GM23338 (cell line): ENCODE results near the gene GAGE1. TPM values are rescaled to one million over a fixed set of nuclear protein-coding genes. Genes with fewer than 3 reads are reported as not detected.
"Not testable (repeated sequence)": the region's sequence is repeated elsewhere in the genome, so short reads cannot be mapped to it uniquely, and the experiment has no call there.

Experiments used
- ATAC-seq: fragments of 200-7000 bp; cut with Tn5 transposase; 3 replicates; pipeline ENCODE4 v1.9.1; 2020
- DNase-seq: peaks from one replicate; pipeline ENCODE4 v3.0.0-alpha.2; 2015; ENCODE audit warnings: low spot score
- H2AFZ ChIP-seq: fragments of 200-600 bp; sonication (generic); 2 replicates; pipeline ENCODE4 v1.8.0; 2016; ENCODE audit warnings: antibody characterized with exemption, mild to moderate bottlenecking, moderate library complexity
- H3F3A ChIP-seq: fragments of 200-600 bp; sonication (generic); replicated peaks from 2 replicates; pipeline ENCODE4 v1.8.0; 2017; ENCODE audit warnings: antibody characterized with exemption, mixed run types, low read depth
- H3K27ac ChIP-seq: fragments of 200-600 bp; sonication (generic); 2 replicates; pipeline ENCODE4 v1.6.1; 2016; ENCODE audit warnings: low read depth
- H3K27me3 ChIP-seq: fragments of 200-600 bp; sonication (generic); 2 replicates; pipeline ENCODE4 v1.8.0; 2016; ENCODE audit warnings: mild to moderate bottlenecking, mixed run types, moderate library complexity; ENCODE audit not compliant: insufficient read depth
- H3K36me3 ChIP-seq: fragments of 200-600 bp; sonication (generic); 2 replicates; pipeline ENCODE4 v1.8.0; 2016; ENCODE audit warnings: mild to moderate bottlenecking; ENCODE audit not compliant: insufficient read depth
- H3K4me1 ChIP-seq: fragments of 200-600 bp; sonication (generic); 2 replicates; pipeline ENCODE4 v1.8.0; 2016; ENCODE audit warnings: mild to moderate bottlenecking, moderate library complexity; ENCODE audit not compliant: insufficient read depth
- H3K4me2 ChIP-seq: fragments of 200-600 bp; sonication (generic); 2 replicates; pipeline ENCODE4 v1.7.1; 2017; ENCODE audit warnings: mixed run types
- H3K4me3 ChIP-seq: fragments of 200-600 bp; sonication (generic); 2 replicates; pipeline ENCODE4 v1.6.1; 2016; ENCODE audit warnings: mixed run types
- H3K79me2 ChIP-seq: fragments of 200-600 bp; sonication (generic); replicated peaks from 2 replicates; pipeline ENCODE4 v1.8.0; 2017; ENCODE audit warnings: mild to moderate bottlenecking; ENCODE audit not compliant: insufficient read depth
- H3K9me2 ChIP-seq: fragments of 200-600 bp; sonication (generic); 2 replicates; pipeline ENCODE4 v1.8.0; 2017; ENCODE audit not compliant: insufficient read depth
- H4K20me1 ChIP-seq: fragments of 200-600 bp; sonication (generic); replicated peaks from 2 replicates; pipeline ENCODE4 v1.8.0; 2017; ENCODE audit warnings: mild to moderate bottlenecking; ENCODE audit not compliant: insufficient read depth
- H3K27ac Mint-ChIP-seq: 2 replicates; pipeline ENCODE4 v1.8.0; 2020; ENCODE audit warnings: inconsistent platforms, mild to moderate bottlenecking, moderate library complexity, mixed read lengths
- H3K27me3 Mint-ChIP-seq: 3 replicates; pipeline ENCODE4 v1.8.0; 2022; ENCODE audit warnings: low read depth, mild to moderate bottlenecking, moderate library complexity, mixed read lengths, inconsistent platforms; ENCODE audit not compliant: insufficient read depth, poor library complexity
- H3K36me3 Mint-ChIP-seq: 3 replicates; pipeline ENCODE4 v1.8.0; 2021; ENCODE audit warnings: low read depth, mild to moderate bottlenecking, inconsistent platforms, moderate library complexity, mixed read lengths
- H3K4me1 Mint-ChIP-seq: 3 replicates; pipeline ENCODE4 v1.8.0; 2020; ENCODE audit warnings: mild to moderate bottlenecking, inconsistent platforms, mixed read lengths
- H3K4me3 Mint-ChIP-seq: 3 replicates; pipeline ENCODE4 v1.8.0; 2021; ENCODE audit warnings: moderate library complexity, mild to moderate bottlenecking, inconsistent platforms, mixed read lengths
- H3K9me3 Mint-ChIP-seq: 3 replicates; pipeline ENCODE4 v1.8.0; 2020; ENCODE audit warnings: moderate library complexity, mild to moderate bottlenecking, inconsistent platforms, mixed read lengths
- CREB1 ChIP-seq: fragments of 250-450 bp; sonication (Bioruptor Pico); IDR thresholded peaks from 2 replicates; pipeline ENCODE4 v1.5.0; 2020; ENCODE audit warnings: low read depth, mild to moderate bottlenecking, moderate library complexity
- EZH2 ChIP-seq: fragments of 200-600 bp; sonication (generic); IDR thresholded peaks from one replicate; pipeline ENCODE4 v1.8.0; 2017; ENCODE audit warnings: antibody characterized with exemption, mild to moderate bottlenecking, low read depth; ENCODE audit not compliant: unreplicated experiment
- EZH2phosphoT487 ChIP-seq: fragments of 200-600 bp; sonication (generic); IDR thresholded peaks from one replicate; pipeline ENCODE4 v1.8.1; 2018; ENCODE audit warnings: antibody characterized with exemption; ENCODE audit not compliant: unreplicated experiment
- JUNB ChIP-seq: IDR thresholded peaks from one replicate; pipeline ENCODE4 v1.6.1; 2016; ENCODE audit warnings: antibody characterized with exemption; ENCODE audit not compliant: unreplicated experiment
- NANOG ChIP-seq: IDR thresholded peaks from 2 replicates; pipeline ENCODE4 v1.6.1; 2016; ENCODE audit warnings: antibody characterized with exemption, borderline replicate concordance
- ZNF114 ChIP-seq: fragments of 250-450 bp; sonication (Bioruptor Pico); IDR thresholded peaks from 2 replicates; pipeline ENCODE4 v1.5.0; 2020; ENCODE audit warnings: mild to moderate bottlenecking, moderate library complexity
- ZNF331 ChIP-seq: fragments of 250-450 bp; sonication (Bioruptor Pico); IDR thresholded peaks from 2 replicates; pipeline ENCODE4 v1.5.0; 2020; ENCODE audit warnings: low read depth, mild to moderate bottlenecking, moderate library complexity
- polyA plus RNA-seq: library from polyadenylated mRNA; unstranded; fragments of >200 nt; fragmentation: Nextera tagmentation; extraction: Ambion mirVana; gene quantifications from 2 replicates; pipeline ENCODE4 v1.2.1, GENCODE V29; 2016
- total RNA-seq: library from RNA; depleted of rRNA; stranded (reverse); fragments of >200 nt; shearing (Covaris generic); gene quantifications from 2 replicates; pipeline ENCODE4 v1.2.3, GENCODE V29; 2014
- TF ChIP-seq, protein P1 (sequence below), 2 experiments: fragments of 200-600 bp in 1 of 2; sonication (generic) in 1 of 2; conservative IDR thresholded peaks; 2 replicates each; pipeline versions ENCODE4 v1.5.1 to v1.6.1; 2016 to 2017; ENCODE audit warnings: antibody characterized with exemption in 2 of 2, low read depth in 2 of 2, mild to moderate bottlenecking in 2 of 2, moderate library complexity in 1 of 2
- TF ChIP-seq, protein P2 (sequence below): IDR thresholded peaks from one replicate; pipeline ENCODE4 v1.6.1; 2018; ENCODE audit warnings: antibody characterized with exemption; ENCODE audit not compliant: unreplicated experiment

GAGE1 gene
- total and polyA plus RNA-seq, 2 experiments from 2014 or later: 0.68 TPM; not detected in 1

DNA sequence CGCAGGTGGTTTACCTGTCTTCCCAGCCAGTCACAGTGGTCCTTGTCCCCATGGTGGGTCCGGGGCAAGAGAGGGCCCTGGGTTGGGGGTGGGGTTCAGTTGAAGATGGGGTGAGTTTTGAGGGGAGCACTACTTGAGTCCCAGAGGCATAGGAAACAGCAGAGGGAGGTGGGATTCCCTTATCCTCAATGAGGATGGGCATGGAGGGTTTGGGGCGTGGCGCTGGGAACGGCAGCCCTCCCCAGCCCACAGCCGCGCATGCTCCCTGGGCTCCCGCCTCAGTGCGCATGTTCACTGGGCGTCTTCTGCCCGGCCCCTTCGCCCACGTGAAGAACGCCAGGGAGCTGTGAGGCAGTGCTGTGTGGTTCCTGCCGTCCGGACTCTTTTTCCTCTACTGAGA, 9.6 kb upstream of the GAGE1 start, which contains the start of gene GAGE2A:
TSS of gene GAGE2A (plus strand) at position 301 of the 400 bp plus-strand sequence. CDS start 1,155 bp downstream, outside the sequence.
- H3F3A ChIP-seq, H3K4me2 ChIP-seq, H3K27ac ChIP-seq, H3K79me2 ChIP-seq, H3K36me3 ChIP-seq, H3K4me3 ChIP-seq, H2AFZ ChIP-seq, DNase-seq, H3K27ac Mint-ChIP-seq, H3K36me3 Mint-ChIP-seq, H3K4me1 ChIP-seq, H3K4me1 Mint-ChIP-seq, H3K9me3 Mint-ChIP-seq, H3K4me3 Mint-ChIP-seq, H3K27me3 ChIP-seq, ATAC-seq, H3K27me3 Mint-ChIP-seq, H4K20me1 ChIP-seq, H3K9me2 ChIP-seq: not testable (repeated sequence)

DNA sequence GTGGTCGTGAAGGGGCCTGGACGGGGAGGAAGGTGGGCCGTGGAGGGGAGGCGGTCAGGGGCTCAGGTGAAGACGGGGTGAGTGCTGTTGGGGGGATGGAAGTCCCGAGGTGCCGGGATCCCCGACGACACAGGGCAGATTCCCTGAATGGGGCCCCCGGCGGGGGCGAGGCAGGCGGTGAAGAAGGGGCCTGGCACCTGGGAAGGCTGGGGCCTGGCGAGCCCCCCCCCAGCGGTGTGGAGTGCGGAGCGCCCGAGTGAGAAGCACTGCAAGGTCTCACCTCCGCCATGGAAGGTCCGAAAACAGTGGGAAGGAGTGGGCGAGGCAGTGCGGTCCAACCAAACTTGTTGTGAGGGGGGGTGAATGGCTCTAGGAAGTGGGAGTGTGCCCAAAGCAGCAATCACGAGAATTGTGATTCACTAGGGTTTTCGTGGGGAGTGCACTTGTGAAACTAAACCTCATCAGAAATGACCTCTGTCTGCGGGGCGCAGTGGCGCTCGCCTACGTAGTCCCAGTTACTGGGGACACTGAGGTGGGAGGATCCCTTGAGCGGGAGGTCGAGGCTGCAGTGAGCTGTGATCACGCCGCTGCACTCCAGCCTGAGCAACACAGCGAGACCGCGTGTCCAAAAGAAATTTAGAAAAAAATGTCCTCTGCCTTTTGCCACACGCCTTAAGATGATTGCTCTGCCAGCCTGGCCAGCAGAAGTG, 8.9 kb upstream of the GAGE1 start:
- H3K27me3 Mint-ChIP-seq, ATAC-seq, H3K27ac ChIP-seq, H3K79me2 ChIP-seq, H3K9me2 ChIP-seq, H3F3A ChIP-seq, H3K27ac Mint-ChIP-seq, H3K4me1 Mint-ChIP-seq, H3K4me3 ChIP-seq, H2AFZ ChIP-seq, DNase-seq, H3K4me3 Mint-ChIP-seq, H3K9me3 Mint-ChIP-seq, H3K4me1 ChIP-seq, H3K4me2 ChIP-seq, H3K36me3 Mint-ChIP-seq, H3K36me3 ChIP-seq, H4K20me1 ChIP-seq, H3K27me3 ChIP-seq: not testable (repeated sequence)

DNA sequence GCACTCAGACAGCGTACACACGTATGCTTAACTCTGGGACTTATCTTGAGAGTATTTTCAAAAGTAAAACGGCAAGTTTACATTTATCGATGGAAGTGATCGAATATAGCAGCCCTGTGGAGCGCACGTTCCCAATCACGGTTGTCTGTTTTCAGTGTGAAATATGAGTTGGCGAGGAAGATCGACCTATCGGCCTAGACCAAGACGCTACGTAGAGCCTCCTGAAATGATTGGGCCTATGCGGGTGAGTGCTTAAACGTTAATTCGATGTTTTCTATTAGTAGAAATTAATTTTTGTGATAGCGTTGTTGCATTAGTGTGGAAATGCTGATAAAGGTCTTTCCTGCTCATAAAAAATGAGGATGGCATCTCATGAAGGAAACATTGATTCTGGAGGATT, 8.3 kb upstream of the GAGE1 start:
- H3K9me3 Mint-ChIP-seq, H3K4me1 ChIP-seq, ATAC-seq, H3K36me3 ChIP-seq, H3K9me2 ChIP-seq, H3K27me3 ChIP-seq, H3K27ac ChIP-seq, H3K4me3 ChIP-seq, H3K27ac Mint-ChIP-seq, H3K27me3 Mint-ChIP-seq, H3K4me2 ChIP-seq, H3K36me3 Mint-ChIP-seq, H3K4me3 Mint-ChIP-seq, H3K4me1 Mint-ChIP-seq, H4K20me1 ChIP-seq, H3K79me2 ChIP-seq, H3F3A ChIP-seq, H2AFZ ChIP-seq, DNase-seq: not testable (repeated sequence)

DNA sequence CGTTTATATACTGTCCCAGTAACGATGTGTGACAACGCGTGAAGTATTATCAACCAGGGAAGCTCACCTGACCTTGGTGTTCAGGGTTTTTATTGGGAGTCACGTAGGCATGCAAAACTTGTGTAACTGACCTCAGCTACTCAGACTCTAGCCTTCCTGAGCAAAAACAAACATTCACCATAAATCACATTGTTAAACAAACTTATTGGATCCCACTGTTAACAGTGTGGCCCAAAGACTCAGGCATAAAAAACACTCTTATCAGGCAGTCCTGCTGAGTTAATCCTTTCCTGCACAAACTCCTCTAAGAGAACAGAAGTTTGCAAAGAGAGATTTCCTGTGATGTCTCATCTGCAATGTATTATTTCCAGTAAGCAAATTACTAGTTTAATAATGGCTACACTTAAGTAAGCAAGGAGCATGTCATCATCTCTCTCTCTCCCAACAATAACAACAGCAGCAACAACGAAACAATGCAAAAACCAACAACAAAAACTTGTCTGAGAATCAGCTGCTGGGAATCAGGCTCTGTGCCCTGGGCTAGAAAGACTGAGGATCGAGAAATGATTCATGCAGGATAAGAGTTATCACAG, 12.0 kb downstream of the GAGE1 start:
- Histone ChIP-seq H3K27ac (no peak overlapping the region), H2AFZ (no peak overlapping the region), H3K79me2 (no peaks in the 10 kb centered on the region), H4K20me1 (no peaks in the 10 kb centered on the region), H3K9me2 (no peaks in the 10 kb centered on the region), H3K4me2 (no peak overlapping the region), H3K4me1 (no peaks in the 10 kb centered on the region), H3F3A (no peaks in the 10 kb centered on the region), H3K36me3 (no peaks in the 10 kb centered on the region), H3K27me3 (no peaks in the 10 kb centered on the region), H3K4me3 (no peak overlapping the region)
- H3K4me1 Mint-ChIP-seq: no peaks in the 10 kb centered on the region
- no peak overlapping the region for H3K4me3 Mint-ChIP-seq
- DNase-seq (no peak), ATAC-seq (no peak)
- no peak overlapping the region for H3K27ac Mint-ChIP-seq
- peaks cover 4% of the 10 kb centered on the region; the same call in 1 of the 3 replicates for H3K9me3 Mint-ChIP-seq
- no peaks in the 10 kb centered on the region for H3K36me3 Mint-ChIP-seq
- H3K27me3 Mint-ChIP-seq: no peaks in the 10 kb centered on the region
- TF ChIP-seq JUNB (no peak), NANOG (no peak), ZNF331 (no peak), CREB1 (CRISPR knock-in tag) (no peak), EZH2 (no peak), EZH2phosphoT487 (no peak), ZNF114 (CRISPR knock-in tag) (no peak)
- TF ChIP-seq, protein P1, sequence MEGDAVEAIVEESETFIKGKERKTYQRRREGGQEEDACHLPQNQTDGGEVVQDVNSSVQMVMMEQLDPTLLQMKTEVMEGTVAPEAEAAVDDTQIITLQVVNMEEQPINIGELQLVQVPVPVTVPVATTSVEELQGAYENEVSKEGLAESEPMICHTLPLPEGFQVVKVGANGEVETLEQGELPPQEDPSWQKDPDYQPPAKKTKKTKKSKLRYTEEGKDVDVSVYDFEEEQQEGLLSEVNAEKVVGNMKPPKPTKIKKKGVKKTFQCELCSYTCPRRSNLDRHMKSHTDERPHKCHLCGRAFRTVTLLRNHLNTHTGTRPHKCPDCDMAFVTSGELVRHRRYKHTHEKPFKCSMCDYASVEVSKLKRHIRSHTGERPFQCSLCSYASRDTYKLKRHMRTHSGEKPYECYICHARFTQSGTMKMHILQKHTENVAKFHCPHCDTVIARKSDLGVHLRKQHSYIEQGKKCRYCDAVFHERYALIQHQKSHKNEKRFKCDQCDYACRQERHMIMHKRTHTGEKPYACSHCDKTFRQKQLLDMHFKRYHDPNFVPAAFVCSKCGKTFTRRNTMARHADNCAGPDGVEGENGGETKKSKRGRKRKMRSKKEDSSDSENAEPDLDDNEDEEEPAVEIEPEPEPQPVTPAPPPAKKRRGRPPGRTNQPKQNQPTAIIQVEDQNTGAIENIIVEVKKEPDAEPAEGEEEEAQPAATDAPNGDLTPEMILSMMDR (conservative IDR thresholded peaks at IDR 0.05; ENCODE audit: low read depth in 2 of 2): no peak
- TF ChIP-seq, protein P2, sequence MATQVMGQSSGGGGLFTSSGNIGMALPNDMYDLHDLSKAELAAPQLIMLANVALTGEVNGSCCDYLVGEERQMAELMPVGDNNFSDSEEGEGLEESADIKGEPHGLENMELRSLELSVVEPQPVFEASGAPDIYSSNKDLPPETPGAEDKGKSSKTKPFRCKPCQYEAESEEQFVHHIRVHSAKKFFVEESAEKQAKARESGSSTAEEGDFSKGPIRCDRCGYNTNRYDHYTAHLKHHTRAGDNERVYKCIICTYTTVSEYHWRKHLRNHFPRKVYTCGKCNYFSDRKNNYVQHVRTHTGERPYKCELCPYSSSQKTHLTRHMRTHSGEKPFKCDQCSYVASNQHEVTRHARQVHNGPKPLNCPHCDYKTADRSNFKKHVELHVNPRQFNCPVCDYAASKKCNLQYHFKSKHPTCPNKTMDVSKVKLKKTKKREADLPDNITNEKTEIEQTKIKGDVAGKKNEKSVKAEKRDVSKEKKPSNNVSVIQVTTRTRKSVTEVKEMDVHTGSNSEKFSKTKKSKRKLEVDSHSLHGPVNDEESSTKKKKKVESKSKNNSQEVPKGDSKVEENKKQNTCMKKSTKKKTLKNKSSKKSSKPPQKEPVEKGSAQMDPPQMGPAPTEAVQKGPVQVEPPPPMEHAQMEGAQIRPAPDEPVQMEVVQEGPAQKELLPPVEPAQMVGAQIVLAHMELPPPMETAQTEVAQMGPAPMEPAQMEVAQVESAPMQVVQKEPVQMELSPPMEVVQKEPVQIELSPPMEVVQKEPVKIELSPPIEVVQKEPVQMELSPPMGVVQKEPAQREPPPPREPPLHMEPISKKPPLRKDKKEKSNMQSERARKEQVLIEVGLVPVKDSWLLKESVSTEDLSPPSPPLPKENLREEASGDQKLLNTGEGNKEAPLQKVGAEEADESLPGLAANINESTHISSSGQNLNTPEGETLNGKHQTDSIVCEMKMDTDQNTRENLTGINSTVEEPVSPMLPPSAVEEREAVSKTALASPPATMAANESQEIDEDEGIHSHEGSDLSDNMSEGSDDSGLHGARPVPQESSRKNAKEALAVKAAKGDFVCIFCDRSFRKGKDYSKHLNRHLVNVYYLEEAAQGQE: no peak
